Lung (tissue), 12 donors: ENCODE results near the gene C19orf85. TPM values are rescaled to one million over a fixed set of nuclear protein-coding genes. Genes with fewer than 3 reads are reported as not detected.

Experiments
- ATAC-seq: fragments of 200-7000 bp; cut with Tn5 transposase; one replicate; pipeline ENCODE4 v1.9.1; 2020; ENCODE audit warnings: moderate number of reproducible peaks; ENCODE audit not compliant: insufficient read depth, low FRiP score
- DNase-seq, 3 donors: peaks; one replicate each; pipeline ENCODE4 v3.0.0-alpha.2; 2013 to 2017
- H3K27ac ChIP-seq, 2 donors: one replicate each; pipeline ENCODE4 v1.5.1; 2013; ENCODE audit warnings: mild to moderate bottlenecking in 2 of 2, moderate library complexity in 2 of 2, control low read depth in 1 of 2, inconsistent platforms in 1 of 2, low read depth in 1 of 2, low read length in 1 of 2
- H3K27me3 ChIP-seq, 3 donors: one replicate each; pipeline ENCODE4 v1.5.1; 2013; ENCODE audit warnings: low read length in 2 of 3; ENCODE audit not compliant: control insufficient read depth in 3 of 3, insufficient read depth in 3 of 3
- H3K36me3 ChIP-seq, 4 donors: one replicate each; pipeline ENCODE4 v1.5.1; 2013; ENCODE audit warnings: low read length in 4 of 4, mild to moderate bottlenecking in 1 of 4, moderate library complexity in 1 of 4; ENCODE audit not compliant: control insufficient read depth in 4 of 4, insufficient read depth in 4 of 4
- H3K4me1 ChIP-seq, 5 donors: one replicate each; pipeline ENCODE4 v1.5.1; 2013; ENCODE audit warnings: low read length in 5 of 5, mild to moderate bottlenecking in 2 of 5, moderate library complexity in 1 of 5; ENCODE audit not compliant: control insufficient read depth in 5 of 5, insufficient read depth in 5 of 5
- H3K4me3 ChIP-seq: one replicate; pipeline ENCODE4 v1.5.1; 2013; ENCODE audit warnings: mild to moderate bottlenecking, control low read depth, moderate library complexity
- H3K9ac ChIP-seq, 2 donors: one replicate each; pipeline ENCODE4 v1.5.1; 2013; ENCODE audit warnings: low read length in 2 of 2, control low read depth in 1 of 2; ENCODE audit not compliant: insufficient read depth in 1 of 2
- H3K9me3 ChIP-seq, 4 donors: one replicate each; pipeline ENCODE4 v1.5.1; 2013; ENCODE audit warnings: low read length in 3 of 4, mild to moderate bottlenecking in 1 of 4, moderate library complexity in 1 of 4; ENCODE audit not compliant: control insufficient read depth in 4 of 4, insufficient read depth in 3 of 4
- WGBS, 2 donors: extraction: QIAGEN DNeasy Blood & Tissue Kit; methylation state at CpG; one replicate each; pipeline ENCODE4 v1.1.7; 2013; 5-methylcytosine and 5-hydroxymethylcytosine counted together
- polyA plus RNA-seq, 2 donors: library from polyadenylated mRNA; stranded (reverse); fragments of 200-250 nt; gene quantifications; one replicate each; pipeline ENCODE4 v1.2.1, GENCODE V29; 2013
- total RNA-seq, 2 donors: library from RNA; depleted of rRNA in 1 of 2; stranded (reverse); fragments of >200 nt in 1 of 2; gene quantifications; one replicate each; pipeline ENCODE4 v1.2.1, GENCODE V29; 2014 to 2021
- TF ChIP-seq, protein P1 (sequence below): IDR thresholded peaks from 2 replicates; pipeline ENCODE4 v1.5.1; 2012; ENCODE audit warnings: mild to moderate bottlenecking; ENCODE audit errors: control extremely low read depth, extremely low read depth
- donor health status: control.
- donor health status: control.
- donor health status: Bipolar disorder and iron deficiency.
- donor health status: healthy.
- donor health status: DM: yes; HTN: yes; CAD: no.

Gene C19orf85
- total and polyA plus RNA-seq, 4 donors, result not detected

DNA sequence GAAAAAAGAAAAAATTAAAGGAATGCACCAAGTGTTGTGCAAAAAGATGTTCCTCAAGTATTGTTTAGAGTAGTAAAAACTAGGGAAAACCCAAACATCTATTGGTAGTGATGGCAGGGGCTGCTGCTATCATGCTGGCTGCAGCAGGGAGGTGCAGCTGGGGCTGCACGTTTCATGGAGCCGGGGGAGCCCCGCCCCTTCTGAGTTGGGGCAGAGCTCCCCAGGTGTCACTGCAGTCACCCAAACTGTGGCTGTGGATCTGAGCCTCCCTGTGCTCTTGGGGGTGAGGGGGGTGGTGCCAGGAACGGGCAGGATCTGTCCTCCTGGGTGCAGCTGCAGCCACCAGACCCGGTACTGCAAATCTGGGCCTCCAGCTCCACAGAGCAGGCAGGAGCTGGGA, 45.4 kb downstream of the C19orf85 start:
- 54 to 70% methylated on average over 5 of the region's 5 CpGs for WGBS, 2 donors

GRCh38 chr19:55418185-55418584, 46.4 kb downstream of the C19orf85 start:
- Histone ChIP-seq H3K9ac (no peak overlapping the region), H3K4me1 (no peaks in the 10 kb centered on the region), H3K27ac (no peak overlapping the region), H3K9me3 (peaks cover 0 to 2% (median 0%) of the 10 kb centered on the region in 4 donors), H3K36me3 (no peaks in the 10 kb centered on the region), H3K27me3 (no peaks in the 10 kb centered on the region), H3K4me3 (no peak overlapping the region)
- TF ChIP-seq, protein P1, sequence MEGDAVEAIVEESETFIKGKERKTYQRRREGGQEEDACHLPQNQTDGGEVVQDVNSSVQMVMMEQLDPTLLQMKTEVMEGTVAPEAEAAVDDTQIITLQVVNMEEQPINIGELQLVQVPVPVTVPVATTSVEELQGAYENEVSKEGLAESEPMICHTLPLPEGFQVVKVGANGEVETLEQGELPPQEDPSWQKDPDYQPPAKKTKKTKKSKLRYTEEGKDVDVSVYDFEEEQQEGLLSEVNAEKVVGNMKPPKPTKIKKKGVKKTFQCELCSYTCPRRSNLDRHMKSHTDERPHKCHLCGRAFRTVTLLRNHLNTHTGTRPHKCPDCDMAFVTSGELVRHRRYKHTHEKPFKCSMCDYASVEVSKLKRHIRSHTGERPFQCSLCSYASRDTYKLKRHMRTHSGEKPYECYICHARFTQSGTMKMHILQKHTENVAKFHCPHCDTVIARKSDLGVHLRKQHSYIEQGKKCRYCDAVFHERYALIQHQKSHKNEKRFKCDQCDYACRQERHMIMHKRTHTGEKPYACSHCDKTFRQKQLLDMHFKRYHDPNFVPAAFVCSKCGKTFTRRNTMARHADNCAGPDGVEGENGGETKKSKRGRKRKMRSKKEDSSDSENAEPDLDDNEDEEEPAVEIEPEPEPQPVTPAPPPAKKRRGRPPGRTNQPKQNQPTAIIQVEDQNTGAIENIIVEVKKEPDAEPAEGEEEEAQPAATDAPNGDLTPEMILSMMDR, result peak; percentile 72
- DNase-seq (peak; percentile 79 to 88 (median 83)), ATAC-seq (peak; percentile 41)
- 18 to 23% methylated on average over 7 of the region's 7 CpGs for WGBS, 2 donors

More for the DNA sequence above, 45.4 kb downstream of the C19orf85 start:
- no peak overlapping the region for H3K9ac ChIP-seq
- TF ChIP-seq, protein P1, result no peak
- H3K9me3 ChIP-seq, result peaks cover 0 to 6% (median 0%) of the 10 kb centered on the region in 4 donors
- no peaks in the 10 kb centered on the region for H3K27me3 ChIP-seq
- no peak overlapping the region for H3K27ac ChIP-seq
- no peak for DNase-seq
- H3K36me3 ChIP-seq, result no peaks in the 10 kb centered on the region
- ATAC-seq, result no peak
- no peak overlapping the region for H3K4me3 ChIP-seq
- H3K4me1 ChIP-seq, result no peaks in the 10 kb centered on the region

Other genes with a start within 250 kb of the C19orf85 start
- gene TMEM86B, start 236.0 kb downstream of the C19orf85 start, total RNA-seq, result 1 to 10 TPM; 1.8 to 4.7 TPM
- 1 to 10 TPM; 3.9 to 5.3 TPM for gene TMEM86B, start 236.0 kb downstream of the C19orf85 start, polyA plus RNA-seq
- gene PPP6R1, start 205.7 kb downstream of the C19orf85 start, total RNA-seq, result 10 to 100 TPM; 37.3 to 86.3 TPM
- gene PPP6R1, start 205.7 kb downstream of the C19orf85 start, polyA plus RNA-seq, result 10 to 100 TPM; 37.8 to 58.4 TPM
- 10 to 100 TPM; 19.3 to 53.1 TPM for gene HSPBP1, start 184.6 kb downstream of the C19orf85 start, total RNA-seq
- gene HSPBP1, start 184.6 kb downstream of the C19orf85 start, polyA plus RNA-seq, result 10 to 100 TPM; 50.2 to 62.2 TPM
- 1 to 10 TPM; 2.1 to 6.4 TPM for gene BRSK1, start 180.8 kb downstream of the C19orf85 start, total RNA-seq
- under 1 TPM; 0.53 to 0.94 TPM for gene BRSK1, start 180.8 kb downstream of the C19orf85 start, polyA plus RNA-seq
- 10 to 100 TPM in 1 of 2 donors, 1 to 10 TPM in 1; 2.3 to 20.6 TPM for gene TMEM150B, start 139.4 kb downstream of the C19orf85 start, total RNA-seq
- gene TMEM150B, start 139.4 kb downstream of the C19orf85 start, polyA plus RNA-seq, result 10 to 100 TPM; 13.4 to 23.0 TPM
- gene KMT5C, start 124.9 kb downstream of the C19orf85 start, total RNA-seq, result 10 to 100 TPM; 14.1 to 16.5 TPM
- 10 to 100 TPM in 1 of 2 donors, 1 to 10 TPM in 1; 6.7 to 10.9 TPM for gene KMT5C, start 124.9 kb downstream of the C19orf85 start, polyA plus RNA-seq
- gene COX6B2, start 110.0 kb downstream of the C19orf85 start, total RNA-seq, result 1 to 10 TPM in 1 of 2 donors, not detected in 1; 1.4 TPM
- under 1 TPM; 0.16 to 0.50 TPM for gene COX6B2, start 110.0 kb downstream of the C19orf85 start, polyA plus RNA-seq
- gene GARIN5B, start 101.5 kb downstream of the C19orf85 start, total RNA-seq, result under 1 TPM in 1 of 2 donors, not detected in 1; 0.09 TPM
- not detected for gene GARIN5B, start 101.5 kb downstream of the C19orf85 start, polyA plus RNA-seq
- gene IL11, start 94.3 kb downstream of the C19orf85 start, total RNA-seq, result under 1 TPM in 1 of 2 donors, not detected in 1; 0.74 TPM
- gene IL11, start 94.3 kb downstream of the C19orf85 start, polyA plus RNA-seq, result under 1 TPM; 0.26 to 0.41 TPM
- 100 to 1,000 TPM in 1 of 2 donors, 10 to 100 TPM in 1; 14.3 to 106 TPM for gene TMEM190, start 87.9 kb downstream of the C19orf85 start, total RNA-seq
- gene TMEM190, start 87.9 kb downstream of the C19orf85 start, polyA plus RNA-seq, result 10 to 100 TPM; 56.2 to 68.8 TPM
- 10 to 100 TPM in 1 of 2 donors, under 1 TPM in 1; 0.43 to 31.0 TPM for gene TMEM238, start 80.5 kb downstream of the C19orf85 start, total RNA-seq
- gene TMEM238, start 80.5 kb downstream of the C19orf85 start, polyA plus RNA-seq, result under 1 TPM; 0.76 to 0.89 TPM
- gene RPL28, start 78.8 kb downstream of the C19orf85 start, total RNA-seq, result 1,000 to 10,000 TPM in 1 of 2 donors, 100 to 1,000 TPM in 1; 272 to 1,742 TPM
- 1,000 to 10,000 TPM; 1,460 to 3,086 TPM for gene RPL28, start 78.8 kb downstream of the C19orf85 start, polyA plus RNA-seq
- 10 to 100 TPM; 22.8 to 25.6 TPM for gene UBE2S, start 57.0 kb downstream of the C19orf85 start, total RNA-seq
- gene UBE2S, start 57.0 kb downstream of the C19orf85 start, polyA plus RNA-seq, result 10 to 100 TPM; 11.3 to 17.3 TPM
- under 1 TPM; 0.03 to 0.14 TPM for gene SHISA7, start 21.5 kb downstream of the C19orf85 start, total RNA-seq
- not detected for gene SHISA7, start 21.5 kb downstream of the C19orf85 start, polyA plus RNA-seq
- 10 to 100 TPM; 34.9 to 63.2 TPM for gene ISOC2, start 3.1 kb downstream of the C19orf85 start, total RNA-seq
- 10 to 100 TPM; 68.6 to 85.0 TPM for gene ISOC2, start 3.1 kb downstream of the C19orf85 start, polyA plus RNA-seq
- gene ZNF628, start 11.9 kb upstream of the C19orf85 start, total RNA-seq, result 10 to 100 TPM in 1 of 2 donors, 1 to 10 TPM in 1; 2.0 to 12.3 TPM
- gene ZNF628, start 11.9 kb upstream of the C19orf85 start, polyA plus RNA-seq, result 1 to 10 TPM; 7.5 to 8.0 TPM
- gene NAT14, start 20.4 kb upstream of the C19orf85 start, total RNA-seq, result 10 to 100 TPM; 17.7 to 43.9 TPM
- 10 to 100 TPM; 22.6 to 46.2 TPM for gene NAT14, start 20.4 kb upstream of the C19orf85 start, polyA plus RNA-seq
- 1 to 10 TPM; 6.8 to 8.4 TPM for gene SSC5D, start 23.7 kb upstream of the C19orf85 start, total RNA-seq
- gene SSC5D, start 23.7 kb upstream of the C19orf85 start, polyA plus RNA-seq, result 1 to 10 TPM in 1 of 2 donors, under 1 TPM in 1; 0.66 to 2.1 TPM
- under 1 TPM in 1 of 2 donors, not detected in 1; 0.31 TPM for gene SBK2, start 72.4 kb upstream of the C19orf85 start, total RNA-seq
- gene SBK2, start 72.4 kb upstream of the C19orf85 start, polyA plus RNA-seq, result not detected
- 1 to 10 TPM in 1 of 2 donors, not detected in 1; 1.2 TPM for gene SBK3, start 80.8 kb upstream of the C19orf85 start, total RNA-seq
- gene SBK3, start 80.8 kb upstream of the C19orf85 start, polyA plus RNA-seq, result under 1 TPM in 1 of 2 donors, not detected in 1; 0.81 TPM
- 10 to 100 TPM in 1 of 2 donors, 1 to 10 TPM in 1; 4.3 to 20.8 TPM for gene ZNF579, start 116.1 kb upstream of the C19orf85 start, total RNA-seq
- gene ZNF579, start 116.1 kb upstream of the C19orf85 start, polyA plus RNA-seq, result 10 to 100 TPM in 1 of 2 donors, 1 to 10 TPM in 1; 6.5 to 13.6 TPM
- gene FIZ1, start 134.8 kb upstream of the C19orf85 start, total RNA-seq, result 10 to 100 TPM in 1 of 2 donors, 1 to 10 TPM in 1; 5.6 to 17.6 TPM
- gene FIZ1, start 134.8 kb upstream of the C19orf85 start, polyA plus RNA-seq, result 10 to 100 TPM in 1 of 2 donors, 1 to 10 TPM in 1; 7.5 to 12.3 TPM
- 10 to 100 TPM; 12.6 to 26.3 TPM for gene ZNF524, start 135.5 kb upstream of the C19orf85 start, total RNA-seq
- gene ZNF524, start 135.5 kb upstream of the C19orf85 start, polyA plus RNA-seq, result 10 to 100 TPM; 30.1 to 62.5 TPM
- 10 to 100 TPM in 1 of 2 donors, 1 to 10 TPM in 1; 5.1 to 19.3 TPM for gene ZNF865, start 140.9 kb upstream of the C19orf85 start, total RNA-seq
- gene ZNF865, start 140.9 kb upstream of the C19orf85 start, polyA plus RNA-seq, result 10 to 100 TPM in 1 of 2 donors, 1 to 10 TPM in 1; 8.4 to 11.7 TPM
- gene ZNF784, start 159.8 kb upstream of the C19orf85 start, total RNA-seq, result 1 to 10 TPM; 6.3 to 9.4 TPM
- 1 to 10 TPM; 6.5 to 7.2 TPM for gene ZNF784, start 159.8 kb upstream of the C19orf85 start, polyA plus RNA-seq
- gene ZNF580, start 176.3 kb upstream of the C19orf85 start, total RNA-seq, result 10 to 100 TPM; 11.1 to 41.3 TPM
- gene ZNF580, start 176.3 kb upstream of the C19orf85 start, polyA plus RNA-seq, result 10 to 100 TPM; 22.3 to 39.3 TPM
- 10 to 100 TPM; 15.7 to 18.1 TPM for gene ZNF581, start 178.9 kb upstream of the C19orf85 start, total RNA-seq
- gene ZNF581, start 178.9 kb upstream of the C19orf85 start, polyA plus RNA-seq, result 10 to 100 TPM; 15.0 to 15.5 TPM
- 10 to 100 TPM; 11.9 to 16.8 TPM for gene CCDC106, start 183.5 kb upstream of the C19orf85 start, total RNA-seq
- 10 to 100 TPM in 1 of 2 donors, 1 to 10 TPM in 1; 8.3 to 25.9 TPM for gene CCDC106, start 183.5 kb upstream of the C19orf85 start, polyA plus RNA-seq
- 100 to 1,000 TPM; 109 to 181 TPM for gene U2AF2, start 190.3 kb upstream of the C19orf85 start, total RNA-seq
- 100 to 1,000 TPM; 114 to 149 TPM for gene U2AF2, start 190.3 kb upstream of the C19orf85 start, polyA plus RNA-seq
- gene EPN1, start 210.5 kb upstream of the C19orf85 start, total RNA-seq, result 100 to 1,000 TPM in 1 of 2 donors, 10 to 100 TPM in 1; 84.8 to 140 TPM
- 100 to 1,000 TPM in 1 of 2 donors, 10 to 100 TPM in 1; 92.0 to 107 TPM for gene EPN1, start 210.5 kb upstream of the C19orf85 start, polyA plus RNA-seq